ENCODE measurements around the gene SCYGR3. TPM values are rescaled to one million over a fixed set of nuclear protein-coding genes. Genes with fewer than 3 reads are reported as not detected.
A peak's percentile ranks its signal among the peaks of the same experiment; 100 is the strongest.

SCYGR3 gene
- total RNA-seq, 2 experiments from 2014 or later: not detected

GRCh38 chr2:227657199-227657845 is 42.7 kb upstream of the SCYGR3 start:
- intact Hi-C loops (cut with DNase I, micrococcal nuclease): loop anchor here in 1 of 2 experiments (5.0 kb wide), 1 partner anchor 110 kb away; no protein-coding TSS in a partner anchor
- H3K9me3 ChIP-seq (ENCODE audit: control insufficient read depth in 1 of 2, insufficient read depth in 1 of 2, low read length in 2 of 2): no peaks in the 10 kb centered on the region
- no peak overlapping the region for H3K4me3 Mint-ChIP-seq
- H3K27me3 ChIP-seq (ENCODE audit: control insufficient read depth in 1 of 2, insufficient read depth in 2 of 2, low read length in 2 of 2): peaks cover 0 to 4% of the 10 kb centered on the region in 2 experiments
- no peaks in the 10 kb centered on the region for H3K4me1 Mint-ChIP-seq (ENCODE audit: low read depth)
- peaks cover 2% of the 10 kb centered on the region for H3K4me1 ChIP-seq (ENCODE audit: insufficient read depth, low read length)
- H3K27ac Mint-ChIP-seq: no peak overlapping the region
- H3K9me3 Mint-ChIP-seq: no peaks in the 10 kb centered on the region
- peaks cover 8% of the 10 kb centered on the region for H3K27me3 Mint-ChIP-seq
- DNase-seq (no peak), ATAC-seq (ENCODE audit: poor library complexity) (no peak)
- H3K27ac ChIP-seq (ENCODE audit: low read depth in 1 of 2, low read length in 2 of 2): no peak overlapping the region
- ChIA-PET CTCF (interaction anchor here (1.4 to 2.0 kb wide), 3 partner anchors 13 to 233 kb away, joined by 4 to 6 read pairs (median 6); no protein-coding TSS in a partner anchor), POLR2A (interaction anchor here (0.6 kb wide), 1 partner anchor 211 kb away, joined by 3 read pairs; no protein-coding TSS in a partner anchor)
- no peak overlapping the region for H3K4me3 ChIP-seq (ENCODE audit: low read length)
- TF ChIP-seq, protein P1, sequence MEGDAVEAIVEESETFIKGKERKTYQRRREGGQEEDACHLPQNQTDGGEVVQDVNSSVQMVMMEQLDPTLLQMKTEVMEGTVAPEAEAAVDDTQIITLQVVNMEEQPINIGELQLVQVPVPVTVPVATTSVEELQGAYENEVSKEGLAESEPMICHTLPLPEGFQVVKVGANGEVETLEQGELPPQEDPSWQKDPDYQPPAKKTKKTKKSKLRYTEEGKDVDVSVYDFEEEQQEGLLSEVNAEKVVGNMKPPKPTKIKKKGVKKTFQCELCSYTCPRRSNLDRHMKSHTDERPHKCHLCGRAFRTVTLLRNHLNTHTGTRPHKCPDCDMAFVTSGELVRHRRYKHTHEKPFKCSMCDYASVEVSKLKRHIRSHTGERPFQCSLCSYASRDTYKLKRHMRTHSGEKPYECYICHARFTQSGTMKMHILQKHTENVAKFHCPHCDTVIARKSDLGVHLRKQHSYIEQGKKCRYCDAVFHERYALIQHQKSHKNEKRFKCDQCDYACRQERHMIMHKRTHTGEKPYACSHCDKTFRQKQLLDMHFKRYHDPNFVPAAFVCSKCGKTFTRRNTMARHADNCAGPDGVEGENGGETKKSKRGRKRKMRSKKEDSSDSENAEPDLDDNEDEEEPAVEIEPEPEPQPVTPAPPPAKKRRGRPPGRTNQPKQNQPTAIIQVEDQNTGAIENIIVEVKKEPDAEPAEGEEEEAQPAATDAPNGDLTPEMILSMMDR (IDR thresholded peaks at IDR 0.05): no peak
- H3K36me3 ChIP-seq (ENCODE audit: insufficient read depth, low read length): no peaks in the 10 kb centered on the region
- no peaks in the 10 kb centered on the region for H3K36me3 Mint-ChIP-seq (ENCODE audit: low read depth)

GRCh38 chr2:227655454-227655853 is 40.8 kb upstream of the SCYGR3 start:
- no peak overlapping the region for H3K27ac Mint-ChIP-seq
- TF ChIP-seq, protein P1 (IDR thresholded peaks at IDR 0.05): no peak
- ChIA-PET POLR2A (no interaction called here), CTCF (no interaction called here)
- intact Hi-C loops (cut with DNase I, micrococcal nuclease): loop anchor here in 1 of 2 experiments (5.0 kb wide), 1 partner anchor 112 kb away; no protein-coding TSS in a partner anchor
- Histone ChIP-seq H3K9me3 (ENCODE audit: control insufficient read depth in 1 of 2, insufficient read depth in 1 of 2, low read length in 2 of 2) (no peaks in the 10 kb centered on the region), H3K27me3 (ENCODE audit: control insufficient read depth in 1 of 2, insufficient read depth in 2 of 2, low read length in 2 of 2) (peaks cover 0 to 7% of the 10 kb centered on the region in 2 experiments), H3K36me3 (ENCODE audit: insufficient read depth, low read length) (no peaks in the 10 kb centered on the region), H3K4me3 (ENCODE audit: low read length) (no peak overlapping the region), H3K4me1 (ENCODE audit: insufficient read depth, low read length) (peaks cover 2% of the 10 kb centered on the region), H3K27ac (ENCODE audit: low read depth in 1 of 2, low read length in 2 of 2) (no peak overlapping the region)
- H3K9me3 Mint-ChIP-seq: no peaks in the 10 kb centered on the region
- peaks cover 4% of the 10 kb centered on the region for H3K27me3 Mint-ChIP-seq
- no peaks in the 10 kb centered on the region for H3K4me1 Mint-ChIP-seq (ENCODE audit: low read depth)
- H3K36me3 Mint-ChIP-seq (ENCODE audit: low read depth): no peaks in the 10 kb centered on the region
- DNase-seq: peak in 2 of 14 experiments; percentile 15 to 19
- ATAC-seq (ENCODE audit: poor library complexity): no peak
- no peak overlapping the region for H3K4me3 Mint-ChIP-seq

DNA sequence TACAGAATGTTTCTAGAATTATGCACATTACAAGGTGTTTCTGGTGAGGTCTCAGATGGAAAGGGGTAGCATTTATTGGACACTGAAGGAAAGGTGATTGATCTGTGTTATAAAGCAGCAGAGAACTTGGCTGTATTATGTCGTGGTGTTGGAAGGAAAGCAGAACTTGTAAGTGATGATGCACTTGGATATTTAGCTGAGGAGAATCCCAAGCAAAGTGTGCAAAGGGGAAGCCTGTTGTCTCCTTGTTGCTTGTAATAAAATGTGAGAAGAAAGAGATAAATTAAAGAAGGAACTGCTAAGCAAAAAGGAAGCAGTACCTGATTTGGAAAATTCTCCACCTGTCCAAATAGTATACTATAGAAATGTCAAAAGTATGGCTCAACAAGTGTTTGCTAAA is 39.8 kb upstream of the SCYGR3 start:
- H3K4me3 Mint-ChIP-seq: no peak overlapping the region

More for the DNA sequence above, 39.8 kb upstream of the SCYGR3 start:
- Mint-ChIP-seq H3K4me1 (ENCODE audit: low read depth) (no peaks in the 10 kb centered on the region), H3K27me3 (peaks cover 7% of the 10 kb centered on the region), H3K9me3 (no peaks in the 10 kb centered on the region), H3K27ac (no peak overlapping the region), H3K36me3 (ENCODE audit: low read depth) (no peaks in the 10 kb centered on the region)
- intact Hi-C loops (cut with DNase I, micrococcal nuclease): no loop called here
- Histone ChIP-seq H3K4me3 (ENCODE audit: low read length) (no peak overlapping the region), H3K4me1 (ENCODE audit: insufficient read depth, low read length) (peaks cover 2% of the 10 kb centered on the region), H3K27me3 (ENCODE audit: control insufficient read depth in 1 of 2, insufficient read depth in 2 of 2, low read length in 2 of 2) (peaks cover 0 to 7% of the 10 kb centered on the region in 2 experiments), H3K27ac (ENCODE audit: low read depth in 1 of 2, low read length in 2 of 2) (no peak overlapping the region), H3K36me3 (ENCODE audit: insufficient read depth, low read length) (no peaks in the 10 kb centered on the region), H3K9me3 (ENCODE audit: control insufficient read depth in 1 of 2, insufficient read depth in 1 of 2, low read length in 2 of 2) (no peaks in the 10 kb centered on the region)
- POLR2A ChIA-PET: no interaction called here
- ATAC-seq (ENCODE audit: poor library complexity): no peak
- CTCF ChIA-PET: no interaction called here
- TF ChIP-seq, protein P1 (IDR thresholded peaks at IDR 0.05): no peak
- DNase-seq: no peak
